MM.1S (cell line): ENCODE results near the gene ATP6V1F.

Experiments used
- DNase-seq: peaks from one replicate; pipeline ENCODE4 v3.0.0-alpha.2; 2015
- H2AFZ ChIP-seq: fragments of 300-600 bp; sonication (generic); 2 replicates; pipeline ENCODE4 v1.6.0; 2016; ENCODE audit warnings: antibody characterized with exemption, low read length
- H3F3A ChIP-seq: fragments of 300-600 bp; sonication (generic); 2 replicates; pipeline ENCODE4 v1.6.1; 2016; ENCODE audit warnings: mild to moderate bottlenecking, antibody characterized with exemption, low read length, moderate library complexity, mixed read lengths; ENCODE audit not compliant: insufficient read depth
- H3K27ac ChIP-seq: fragments of 300-600 bp; sonication (generic); 2 replicates; pipeline ENCODE4 v1.5.1; 2016; ENCODE audit warnings: mild to moderate bottlenecking, low read length
- H3K27me3 ChIP-seq: fragments of 300-600 bp; sonication (generic); replicated peaks from 2 replicates; pipeline ENCODE4 v1.6.0; 2016; ENCODE audit warnings: low read length; ENCODE audit not compliant: insufficient read depth
- H3K36me3 ChIP-seq: fragments of 300-600 bp; sonication (generic); replicated peaks from 2 replicates; pipeline ENCODE4 v1.6.1; 2016; ENCODE audit warnings: mild to moderate bottlenecking, low read length, mixed read lengths; ENCODE audit not compliant: insufficient read depth
- H3K4me1 ChIP-seq: fragments of 300-600 bp; sonication (generic); 2 replicates; pipeline ENCODE4 v1.6.1; 2016; ENCODE audit warnings: low read length, mixed read lengths
- H3K4me2 ChIP-seq: fragments of 300-600 bp; sonication (generic); 2 replicates; pipeline ENCODE4 v1.6.0; 2016; ENCODE audit warnings: low read depth, low read length
- H3K4me3 ChIP-seq: fragments of 300-600 bp; sonication (generic); 2 replicates; pipeline ENCODE4 v1.5.1; 2016; ENCODE audit warnings: low read length, mixed read lengths
- H3K79me2 ChIP-seq: fragments of 300-600 bp; sonication (generic); 2 replicates; pipeline ENCODE4 v1.6.1; 2016; ENCODE audit warnings: mixed run types, low read length, mixed read lengths
- H3K9ac ChIP-seq: fragments of 300-600 bp; sonication (generic); 2 replicates; pipeline ENCODE4 v1.6.1; 2016; ENCODE audit warnings: low read length, mixed read lengths
- H3K9me2 ChIP-seq: fragments of 300-600 bp; sonication (generic); replicated peaks from 2 replicates; pipeline ENCODE4 v1.6.1; 2016; ENCODE audit warnings: mild to moderate bottlenecking, low read length, mixed read lengths; ENCODE audit not compliant: insufficient read depth
- H3K9me3 ChIP-seq: fragments of 300-600 bp; sonication (generic); replicated peaks from 2 replicates; pipeline ENCODE4 v1.6.1; 2016; ENCODE audit warnings: mild to moderate bottlenecking, low read length, mixed read lengths; ENCODE audit not compliant: insufficient read depth
- H4K20me1 ChIP-seq: fragments of 300-600 bp; sonication (generic); 2 replicates; pipeline ENCODE4 v1.6.1; 2016; ENCODE audit warnings: mild to moderate bottlenecking, low read length, moderate library complexity, mixed read lengths; ENCODE audit not compliant: insufficient read depth
- CTCF ChIP-seq: fragments of 300-600 bp; sonication (generic); IDR thresholded peaks from 2 replicates; pipeline ENCODE4 v1.5.1; 2016; ENCODE audit warnings: antibody characterized with exemption, low read length, mixed read lengths
- EZH2 ChIP-seq: fragments of 300-600 bp; sonication (generic); optimal IDR thresholded peaks from 2 replicates; pipeline ENCODE3; 2017; ENCODE audit warnings: low read depth, mild to moderate bottlenecking, antibody characterized with exemption, low read length, mixed read lengths
- EZH2phosphoT487 ChIP-seq: fragments of 300-600 bp; sonication (generic); IDR thresholded peaks from 2 replicates; pipeline ENCODE4 v1.6.1; 2018; ENCODE audit warnings: antibody characterized with exemption, low read length

The ATP6V1F gene

GRCh38 chr7:128889121-128889520 is 26.5 kb downstream of the ATP6V1F start:
- peaks cover 25% of the 10 kb centered on the region for H3K27me3 ChIP-seq
- no peak overlapping the region for H3K4me2 ChIP-seq
- DNase-seq: no peak
- no peaks in the 10 kb centered on the region for H3K9me2 ChIP-seq
- H3K4me1 ChIP-seq: peaks cover 4% of the 10 kb centered on the region
- H3K36me3 ChIP-seq: no peaks in the 10 kb centered on the region
- H2AFZ ChIP-seq: no peak overlapping the region
- no peaks in the 10 kb centered on the region for H3F3A ChIP-seq
- H3K4me3 ChIP-seq: no peak overlapping the region
- no peak overlapping the region for H3K27ac ChIP-seq
- no peak overlapping the region for H3K9ac ChIP-seq
- H4K20me1 ChIP-seq: no peaks in the 10 kb centered on the region
- H3K9me3 ChIP-seq: no peaks in the 10 kb centered on the region
- TF ChIP-seq EZH2phosphoT487 (no peak), EZH2 (no peak), CTCF (no peak)
- no peaks in the 10 kb centered on the region for H3K79me2 ChIP-seq

- DNase-seq: no peak
- no peaks in the 10 kb centered on the region for H3K9me2 ChIP-seq
- H3K27me3 ChIP-seq: peaks cover 25% of the 10 kb centered on the region
- no peak for TF ChIP-seq EZH2
- TF ChIP-seq CTCF: no peak
- no peak for TF ChIP-seq EZH2phosphoT487
- H3K27ac ChIP-seq: no peak overlapping the region
- H4K20me1 ChIP-seq: no peaks in the 10 kb centered on the region
- no peaks in the 10 kb centered on the region for H3K36me3 ChIP-seq
- H3K79me2 ChIP-seq: no peaks in the 10 kb centered on the region
- H3K9me3 ChIP-seq: no peaks in the 10 kb centered on the region
- no peak overlapping the region for H3K9ac ChIP-seq
- H3K4me1 ChIP-seq: no peaks in the 10 kb centered on the region
- no peak overlapping the region for H3K4me2 ChIP-seq
- H2AFZ ChIP-seq: no peak overlapping the region
- H3F3A ChIP-seq: no peaks in the 10 kb centered on the region
- H3K4me3 ChIP-seq: no peak overlapping the region
These were observed 27.9 kb downstream of the ATP6V1F start for GRCh38 chr7:128890306-128891109.

GRCh38 chr7:128891110-128891941 is 28.7 kb downstream of the ATP6V1F start:
- H3K9ac ChIP-seq: no peak overlapping the region
- no peak overlapping the region for H3K4me2 ChIP-seq
- no peaks in the 10 kb centered on the region for H3K4me1 ChIP-seq
- no peaks in the 10 kb centered on the region for H3K79me2 ChIP-seq
- no peaks in the 10 kb centered on the region for H3F3A ChIP-seq
- DNase-seq: no peak
- peaks cover 25% of the 10 kb centered on the region for H3K27me3 ChIP-seq
- no peak overlapping the region for H3K4me3 ChIP-seq
- TF ChIP-seq EZH2phosphoT487 (no peak), EZH2 (no peak), CTCF (no peak)
- no peak overlapping the region for H2AFZ ChIP-seq
- H3K27ac ChIP-seq: no peak overlapping the region
- no peaks in the 10 kb centered on the region for H3K9me3 ChIP-seq
- H3K9me2 ChIP-seq: no peaks in the 10 kb centered on the region
- H4K20me1 ChIP-seq: no peaks in the 10 kb centered on the region
- H3K36me3 ChIP-seq: no peaks in the 10 kb centered on the region
